GM18951 (cell line): ENCODE measurements around the gene SPATA25.

Source experiments
- POLR2A ChIP-seq: IDR thresholded peaks from 4 replicates; pipeline ENCODE4 v1.6.1; 2011; ENCODE audit warnings: mild to moderate bottlenecking; ENCODE audit not compliant: insufficient read length, insufficient read depth; ENCODE audit errors: extremely low read depth
- in situ Hi-C: fragments of 300-500 bp; cut with MboI; formaldehyde crosslinking; loops from one replicate; pipeline ENCODE4 v1.12.0; 2022; ENCODE audit warnings: low sequenced_read_pairs, mixed read lengths, inconsistent platforms; ENCODE audit not compliant: unreplicated experiment

Gene SPATA25

DNA sequence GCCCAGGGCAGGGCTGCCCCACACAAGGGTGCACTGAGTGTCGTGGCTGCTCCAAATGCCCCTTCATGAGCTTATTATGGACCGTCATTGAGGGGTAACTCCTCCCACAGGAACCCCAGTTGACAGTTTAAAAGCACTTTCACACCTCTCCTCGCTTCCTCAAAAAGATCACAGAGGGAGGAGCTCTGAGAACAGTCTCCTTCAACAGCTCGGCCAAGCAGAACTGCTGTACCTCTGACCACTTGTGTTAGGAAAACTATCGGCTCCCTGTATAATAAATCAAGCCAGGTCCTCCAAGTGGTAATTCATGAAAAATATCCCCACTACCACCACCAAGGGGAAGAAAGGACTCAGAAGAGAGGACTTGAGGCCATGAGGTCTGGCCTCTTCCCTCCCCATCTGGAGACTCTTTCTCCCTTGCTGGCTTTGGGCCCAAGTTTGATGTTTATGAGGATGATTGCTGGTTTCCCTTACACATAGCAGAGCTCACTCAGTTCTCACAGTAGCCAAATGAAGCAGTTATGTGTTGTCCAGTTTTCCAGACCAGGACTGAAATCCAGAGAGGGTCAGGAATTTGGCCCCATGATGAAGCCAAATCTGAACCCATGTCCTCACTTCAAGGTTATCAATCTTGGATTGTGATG, 45.1 kb downstream of the SPATA25 start:
- no peak for TF ChIP-seq POLR2A
- in situ Hi-C loops = no loop called here

DNA sequence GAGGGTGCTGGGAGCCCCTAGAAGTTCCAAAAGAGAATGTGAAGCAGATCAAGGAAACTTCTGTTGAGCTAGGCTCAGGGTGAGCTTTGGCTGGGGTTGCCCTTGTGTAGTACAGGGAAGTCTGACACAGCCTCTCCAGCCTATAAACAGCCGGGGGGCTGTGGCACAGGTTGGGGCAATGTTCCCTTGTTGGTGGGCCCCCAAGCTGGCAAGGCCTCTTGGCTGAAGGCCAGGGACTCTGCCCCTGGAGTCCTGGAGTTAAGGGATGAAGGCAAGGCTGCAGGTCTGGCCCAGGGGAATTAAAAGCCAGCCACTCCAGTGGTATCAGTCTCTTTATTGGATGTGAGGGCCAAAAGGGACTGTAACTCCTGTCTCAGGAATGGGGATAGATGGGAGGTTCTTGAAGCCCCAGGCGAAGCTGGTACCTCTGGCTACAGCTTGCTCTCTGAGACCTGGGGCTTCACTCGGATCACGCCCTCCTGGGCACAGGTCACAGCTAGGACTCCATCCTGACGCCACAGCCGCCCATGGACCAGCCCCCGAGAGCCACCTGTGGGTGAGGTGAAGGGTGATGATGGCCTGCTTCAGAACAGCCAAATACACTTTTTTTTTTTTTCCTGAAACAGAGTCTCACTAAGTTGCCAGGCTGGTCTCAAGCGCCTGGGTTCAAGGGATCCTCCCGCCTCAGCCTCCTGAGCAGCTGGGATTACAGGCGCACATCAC, 45.9 kb downstream of the SPATA25 start:
- in situ Hi-C loops = no loop called here
- TF ChIP-seq POLR2A = no peak

DNA sequence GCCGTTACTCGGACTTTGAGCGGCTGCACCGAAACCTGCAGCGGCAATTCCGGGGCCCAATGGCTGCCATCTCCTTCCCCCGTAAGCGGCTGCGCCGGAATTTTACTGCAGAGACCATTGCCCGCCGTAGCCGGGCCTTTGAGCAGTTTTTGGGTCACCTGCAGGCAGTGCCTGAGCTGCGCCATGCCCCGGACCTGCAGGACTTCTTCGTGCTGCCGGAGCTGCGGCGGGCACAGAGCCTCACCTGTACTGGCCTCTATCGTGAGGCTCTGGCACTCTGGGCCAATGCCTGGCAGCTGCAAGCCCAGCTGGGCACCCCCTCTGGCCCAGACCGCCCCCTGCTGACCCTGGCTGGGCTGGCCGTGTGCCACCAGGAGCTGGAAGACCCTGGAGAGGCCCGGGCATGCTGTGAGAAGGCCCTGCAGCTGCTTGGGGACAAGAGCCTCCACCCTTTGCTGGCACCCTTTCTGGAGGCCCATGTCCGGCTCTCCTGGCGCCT, 46.7 kb downstream of the SPATA25 start:
- TF ChIP-seq POLR2A = no peak
- in situ Hi-C loops = no loop called here

DNA sequence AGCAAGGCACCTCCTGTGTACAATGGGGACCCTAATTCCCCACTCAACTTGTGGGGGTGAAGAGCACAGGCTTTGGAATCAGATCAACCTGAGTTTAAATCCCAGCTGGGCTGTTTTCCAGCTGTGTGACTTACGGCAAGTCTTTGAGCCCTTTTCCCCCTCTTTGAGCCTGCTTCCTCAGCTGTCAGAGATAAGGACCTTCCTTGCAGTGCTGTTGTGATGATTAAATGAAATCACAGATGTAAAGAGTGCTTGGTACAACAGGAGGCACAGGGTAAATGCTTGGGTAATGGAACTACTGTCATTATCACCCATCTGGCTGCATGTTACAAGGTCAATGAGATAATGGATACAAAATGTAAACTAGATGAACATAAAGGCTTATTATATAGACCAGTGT, 50.6 kb downstream of the SPATA25 start:
- no peak for TF ChIP-seq POLR2A
- in situ Hi-C loops = no loop called here
